HUDEP-2 (cell line): Measurements from ENCODE around the gene EXD3.
A peak's percentile ranks its signal among the peaks of the same experiment; 100 is the strongest.
"Not testable (repeated sequence)": the region's sequence is repeated elsewhere in the genome, so short reads cannot be mapped to it uniquely, and the experiment has no call there.

ENCODE experiments used
- DNase-seq, 76 experiments: peaks; one replicate each; lab custom pipeline; 2025; ENCODE audit not compliant: unreplicated experiment in 76 of 76; lab: John Stamatoyannopoulos, UW

The EXD3 gene

DNA sequence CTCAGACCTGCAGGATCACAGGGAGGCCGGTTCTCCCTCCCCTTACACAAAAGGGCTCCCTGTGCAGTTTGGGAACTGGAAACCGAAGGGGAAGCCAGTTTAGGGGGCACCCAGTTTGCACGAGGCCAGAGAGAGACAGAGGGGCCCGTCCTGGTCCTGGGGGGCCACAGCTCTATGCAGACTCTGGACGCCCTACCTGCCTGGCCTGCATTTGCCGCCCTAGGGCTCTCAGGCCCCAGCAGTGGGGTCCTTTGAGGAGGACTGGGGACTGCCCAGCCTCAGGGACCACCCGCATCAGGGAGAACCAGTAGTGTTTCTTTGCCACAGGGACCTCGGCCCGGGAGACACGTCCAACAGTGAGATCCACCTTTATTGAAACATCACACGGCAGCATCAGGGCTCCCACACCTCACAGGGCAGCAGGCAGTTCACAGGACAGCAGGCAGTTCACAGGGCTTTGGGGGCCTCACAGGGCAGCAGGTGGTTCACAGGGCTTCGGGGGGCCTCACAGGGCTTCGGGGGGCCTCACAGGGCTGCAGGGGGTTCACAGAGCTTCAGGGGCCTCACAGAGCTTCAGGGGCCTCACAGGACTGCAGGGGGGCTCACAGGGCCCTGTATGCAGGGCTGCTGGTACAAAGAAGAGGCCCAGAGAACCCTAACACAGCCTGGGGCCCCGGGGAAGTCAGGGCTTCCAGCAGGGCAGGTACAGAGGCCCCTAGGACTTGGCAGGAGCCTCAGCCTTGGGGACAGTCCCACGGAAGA, 36.8 kb upstream of the EXD3 start:
- peak in 7 of 76 experiments; percentile 3 to 77 (median 24) for DNase-seq

GRCh38 chr9:137459152-137459600, 36.2 kb upstream of the EXD3 start, which contains the start of gene NSMF:
Gene NSMF, minus strand, starts transcription at chr9:137459334. Its CDS starts 232 bp downstream, at chr9:137459102.
- DNase-seq: peak in 73 of 76 experiments; percentile 25 to 93 (median 83)

DNA sequence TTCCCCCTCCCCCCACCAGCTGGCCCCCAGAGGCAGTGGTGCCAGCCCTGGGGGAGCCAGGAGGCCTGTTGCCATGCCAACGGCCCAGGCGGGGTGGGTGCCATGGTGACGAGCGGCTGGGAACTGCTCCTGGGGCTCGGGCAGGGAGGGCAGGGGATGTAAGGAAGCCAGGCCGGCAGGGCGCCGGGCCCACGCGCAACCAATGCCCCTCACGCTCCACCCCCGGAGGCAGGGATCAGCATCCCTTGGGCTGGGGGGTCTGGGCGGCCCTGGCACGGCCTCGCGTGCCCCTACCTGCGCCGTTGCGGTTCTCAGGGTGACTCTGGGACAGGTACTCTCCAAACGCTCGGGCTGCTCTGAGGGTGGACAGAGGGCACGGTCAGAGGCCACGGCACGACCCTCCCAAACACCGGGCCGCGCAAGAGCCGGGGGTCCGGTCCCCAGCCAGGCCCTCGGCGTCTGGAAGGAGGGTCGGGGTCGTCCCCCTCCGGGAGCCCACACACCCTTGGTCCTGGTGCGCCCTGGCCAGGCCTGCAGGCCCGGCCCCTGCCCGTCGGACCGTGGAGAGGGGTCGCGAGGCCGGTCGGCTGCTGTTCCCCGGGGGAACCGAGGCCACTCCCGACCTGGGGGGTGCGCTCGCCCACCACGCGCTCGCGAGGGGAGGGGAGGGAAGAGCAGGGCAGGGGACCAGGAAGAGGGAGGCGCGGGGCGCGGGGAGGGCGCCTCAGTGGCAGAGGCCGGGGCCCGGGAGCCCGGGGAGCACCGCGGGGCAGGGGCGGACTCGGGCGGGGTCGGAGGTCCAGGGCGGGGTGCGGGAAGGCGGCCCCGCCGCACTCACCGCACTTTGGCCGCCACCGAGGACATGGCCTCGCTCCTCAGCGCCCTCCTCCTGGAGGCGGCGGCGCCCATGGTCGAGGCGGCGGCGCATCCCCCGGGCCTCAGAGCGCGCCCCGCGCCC, 35.5 kb upstream of the EXD3 start:
- no peak for DNase-seq

- no peak for DNase-seq
These were observed 34.6 kb upstream of the EXD3 start for GRCh38 chr9:137457406-137458193.

DNA sequence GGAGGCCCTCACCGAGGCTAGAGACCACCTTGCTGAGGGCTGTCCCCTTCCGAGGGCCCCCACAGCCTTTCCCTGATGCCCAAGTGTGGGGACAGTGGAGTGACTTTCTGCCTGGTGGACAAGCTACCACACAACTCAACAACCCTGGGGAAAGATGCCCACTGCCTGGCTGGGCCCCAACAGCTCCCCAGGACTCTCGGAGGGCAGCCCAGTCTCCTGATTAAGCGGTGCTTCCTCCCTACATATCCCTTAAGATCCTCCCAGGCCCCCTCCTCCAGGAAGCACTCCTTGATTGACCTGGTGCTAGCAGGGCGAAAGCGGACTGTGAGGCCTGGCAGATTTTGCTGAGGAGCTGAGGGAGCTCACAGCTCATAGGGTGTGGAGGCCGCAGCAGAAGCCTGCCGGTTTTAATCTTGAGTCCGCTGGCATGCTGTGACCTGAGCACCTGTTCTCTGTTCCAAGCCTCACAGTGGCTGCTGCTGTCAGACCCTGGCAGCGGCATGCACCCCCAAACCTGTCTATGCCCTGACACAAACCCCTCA, 34.0 kb upstream of the EXD3 start:
- no peak for DNase-seq

DNA sequence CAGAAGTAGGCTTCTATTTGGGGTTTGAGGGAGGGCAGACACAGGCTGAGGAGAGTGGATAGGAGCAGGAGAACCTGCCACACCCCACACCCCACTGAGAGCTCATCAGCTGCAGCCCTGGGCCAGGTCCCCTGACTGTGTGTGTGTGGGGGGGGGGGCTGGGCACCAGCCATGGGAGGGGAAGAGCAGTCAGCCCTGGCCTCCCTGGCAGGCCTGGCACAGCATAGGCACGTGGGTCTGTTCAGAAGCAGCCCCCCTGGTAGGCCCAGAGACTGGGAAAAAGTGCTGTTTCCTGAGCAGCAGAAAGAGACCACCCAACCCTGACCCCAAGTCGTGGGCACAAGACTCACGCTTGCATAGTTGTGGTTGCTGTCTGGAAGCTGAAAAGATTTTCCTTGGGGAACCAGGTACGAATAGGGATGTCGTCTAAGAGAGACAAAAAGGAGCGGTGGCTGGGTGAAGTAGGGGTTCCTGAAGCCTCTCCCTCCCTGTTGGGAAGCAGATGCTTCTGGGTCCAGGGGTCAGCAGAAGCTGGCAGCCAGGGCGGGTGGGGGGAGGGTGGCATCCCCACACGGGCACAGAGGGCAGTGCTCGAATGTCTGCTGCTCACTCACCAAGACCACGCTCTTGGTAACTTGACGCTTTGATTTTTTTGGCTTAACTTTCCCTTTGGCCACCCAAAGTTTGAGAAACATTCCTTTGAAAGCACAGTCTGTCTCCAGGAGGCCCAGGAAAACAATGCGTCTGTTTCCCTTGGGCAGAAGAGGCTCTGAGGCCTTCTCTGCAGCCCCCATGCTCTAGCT, 33.3 kb upstream of the EXD3 start:
- DNase-seq: peak in 3 of 76 experiments; percentile 7 to 23 (median 18)

DNA sequence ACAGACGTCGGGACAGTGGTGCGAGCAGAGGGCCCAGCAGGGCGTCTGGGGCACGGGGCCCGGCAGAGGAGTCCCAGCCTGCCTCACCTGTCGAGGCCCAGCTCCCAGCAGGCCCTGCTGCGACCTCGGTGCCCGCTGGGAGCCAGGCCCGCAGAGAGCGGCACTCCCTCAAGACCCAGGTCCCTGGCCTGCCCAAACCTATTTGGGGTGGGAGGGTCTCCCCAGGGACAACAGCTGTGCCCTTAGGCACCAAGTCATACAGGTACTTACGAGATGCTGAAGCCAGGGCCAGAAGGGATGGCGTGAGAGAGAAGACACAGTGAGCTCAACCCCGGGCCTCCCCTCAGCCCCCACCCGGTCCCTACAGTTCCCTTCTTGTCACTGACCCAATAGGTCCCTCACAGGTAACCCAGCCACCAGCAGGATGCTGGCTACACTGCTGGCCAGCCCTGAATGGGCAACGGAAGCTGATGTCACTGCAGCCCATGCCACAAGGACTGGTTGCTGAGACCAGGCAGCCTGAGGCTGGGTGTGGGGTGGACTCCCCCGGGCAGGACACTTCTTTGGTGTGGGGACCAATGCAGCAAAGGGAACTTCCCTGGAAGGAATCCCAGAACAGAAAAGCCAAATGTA, 32.5 kb upstream of the EXD3 start:
- DNase-seq: no peak

- DNase-seq: peak in 6 of 76 experiments; percentile 17 to 42 (median 36)
These were observed 31.8 kb upstream of the EXD3 start for GRCh38 chr9:137454597-137455358.

DNA sequence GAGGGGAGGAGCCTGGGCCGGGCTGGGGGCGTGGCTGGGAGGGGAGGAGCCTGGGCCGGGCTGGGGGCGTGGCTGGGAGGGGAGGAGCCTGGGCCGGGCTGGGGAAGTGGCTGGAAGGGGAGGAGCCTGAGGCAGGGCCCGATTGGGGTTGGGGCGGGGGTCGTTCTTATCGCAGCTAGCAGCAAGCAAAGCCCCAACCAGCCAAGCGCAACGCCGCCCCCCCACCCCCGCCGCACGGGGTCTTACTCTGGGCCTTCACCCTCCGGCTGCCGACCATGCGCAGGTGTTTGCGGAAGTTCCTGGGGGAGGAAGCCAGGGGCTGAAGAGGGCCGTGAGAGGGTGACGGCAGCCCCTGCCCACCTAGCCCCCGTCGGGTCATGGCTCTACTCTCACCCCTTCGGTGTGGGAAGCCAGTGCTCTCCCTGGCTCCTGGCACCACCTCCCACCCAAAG, 31.2 kb upstream of the EXD3 start:
- DNase-seq: peak in 20 of 76 experiments; percentile 11 to 73 (median 48)

DNA sequence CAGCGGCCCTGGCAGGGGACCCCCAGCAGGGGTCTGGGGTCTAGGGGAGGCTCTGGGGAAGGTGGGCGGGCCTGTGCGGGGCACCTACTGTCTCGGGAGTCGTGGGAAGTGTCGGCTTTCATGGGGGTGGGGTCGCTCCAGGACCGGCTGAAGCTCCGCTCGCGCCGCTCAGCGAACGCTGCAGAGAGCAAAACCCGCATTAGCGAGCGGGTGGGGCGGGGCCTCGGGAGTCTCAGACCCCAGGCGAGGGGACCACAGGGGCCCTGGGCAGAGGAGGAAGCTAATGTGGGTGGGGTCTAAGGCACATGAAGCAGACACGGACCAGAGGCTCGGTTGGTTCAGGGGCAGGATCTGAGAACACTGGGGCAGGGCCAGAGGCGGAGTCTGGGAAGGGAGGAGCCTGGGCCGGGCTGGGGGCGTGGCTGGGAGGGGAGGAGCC, 30.7 kb upstream of the EXD3 start:
- DNase-seq: peak in 55 of 76 experiments; percentile 8 to 73 (median 47)

DNA sequence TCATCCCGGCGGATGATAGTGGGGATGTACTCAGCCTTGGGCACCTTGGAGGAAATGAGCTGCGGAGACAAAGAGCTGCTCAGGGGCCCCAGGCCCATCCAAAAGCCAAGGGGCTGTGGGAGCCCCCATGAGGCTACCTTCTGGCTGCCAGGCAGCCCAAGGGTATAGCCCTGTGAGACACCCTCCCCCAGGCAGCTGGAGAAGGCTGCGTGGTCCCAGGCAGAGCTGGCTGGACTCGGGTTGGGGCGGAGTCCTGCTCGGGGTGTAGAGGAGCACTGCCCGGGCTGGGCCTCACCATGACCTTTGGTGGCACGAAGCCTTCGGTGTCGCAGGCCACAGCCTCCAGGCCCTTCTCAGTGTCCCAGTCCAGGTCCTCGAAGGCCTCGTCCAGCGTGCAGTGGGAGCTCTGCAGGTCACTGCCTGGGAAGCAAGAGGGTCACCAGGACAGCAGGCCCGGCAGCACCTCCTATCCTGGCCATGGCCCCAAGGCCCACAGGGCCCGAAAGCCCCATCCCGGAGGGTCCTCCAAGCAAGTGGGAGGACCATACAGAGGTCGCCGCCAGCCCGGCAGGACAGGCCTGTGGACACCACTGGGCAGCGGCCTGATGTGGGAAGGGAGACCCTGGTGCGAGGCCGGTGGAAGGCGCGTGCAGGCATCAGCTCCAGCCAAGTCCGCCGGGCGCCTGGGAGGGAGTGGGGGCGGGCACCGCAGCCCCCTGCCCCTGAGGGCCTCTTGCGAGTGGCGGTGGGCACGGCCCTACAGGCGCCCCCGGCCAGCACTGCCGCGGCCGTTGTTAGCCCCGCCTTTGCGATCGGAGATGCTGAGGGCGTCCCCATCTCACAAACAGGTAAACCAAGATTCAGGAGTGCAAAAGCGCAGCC, 30.0 kb upstream of the EXD3 start:
- DNase-seq: no peak

GRCh38 chr9:137452006-137452760, 29.2 kb upstream of the EXD3 start:
- no peak for DNase-seq

DNA sequence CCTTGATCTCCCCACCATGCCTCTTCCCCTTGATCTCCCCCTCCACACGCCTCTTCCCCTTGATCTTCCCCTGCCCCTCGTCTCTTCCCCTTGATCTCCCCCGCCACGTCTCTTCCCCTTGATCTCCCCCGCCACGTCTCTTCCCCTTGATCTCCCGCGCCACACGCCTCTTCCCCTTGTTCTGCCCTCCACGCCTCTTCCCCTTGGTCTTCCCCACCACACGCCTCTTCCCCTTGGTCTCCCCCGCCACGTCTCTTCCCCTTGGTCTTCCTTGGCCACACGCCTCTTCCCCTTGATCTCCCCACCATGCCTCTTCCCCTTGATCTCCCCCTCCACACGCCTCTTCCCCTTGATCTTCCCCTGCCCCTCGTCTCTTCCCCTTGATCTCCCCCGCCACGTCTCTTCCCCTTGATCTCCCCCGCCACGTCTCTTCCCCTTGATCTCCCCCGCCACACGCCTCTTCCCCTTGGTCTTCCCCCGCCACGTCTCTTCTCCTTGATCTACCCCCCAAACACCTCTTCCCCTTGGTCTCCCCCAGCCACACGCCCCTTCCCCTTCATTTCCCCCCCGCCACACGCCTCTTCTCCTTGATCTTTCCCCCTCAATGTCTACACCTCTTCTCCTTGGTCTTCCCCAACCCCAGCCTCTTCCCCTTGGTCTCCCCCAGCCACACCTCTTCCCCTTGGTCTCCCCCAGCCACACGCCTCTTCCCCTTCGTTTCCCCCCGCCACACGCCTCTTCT, 28.5 kb upstream of the EXD3 start:
- not testable (repeated sequence) for DNase-seq

DNA sequence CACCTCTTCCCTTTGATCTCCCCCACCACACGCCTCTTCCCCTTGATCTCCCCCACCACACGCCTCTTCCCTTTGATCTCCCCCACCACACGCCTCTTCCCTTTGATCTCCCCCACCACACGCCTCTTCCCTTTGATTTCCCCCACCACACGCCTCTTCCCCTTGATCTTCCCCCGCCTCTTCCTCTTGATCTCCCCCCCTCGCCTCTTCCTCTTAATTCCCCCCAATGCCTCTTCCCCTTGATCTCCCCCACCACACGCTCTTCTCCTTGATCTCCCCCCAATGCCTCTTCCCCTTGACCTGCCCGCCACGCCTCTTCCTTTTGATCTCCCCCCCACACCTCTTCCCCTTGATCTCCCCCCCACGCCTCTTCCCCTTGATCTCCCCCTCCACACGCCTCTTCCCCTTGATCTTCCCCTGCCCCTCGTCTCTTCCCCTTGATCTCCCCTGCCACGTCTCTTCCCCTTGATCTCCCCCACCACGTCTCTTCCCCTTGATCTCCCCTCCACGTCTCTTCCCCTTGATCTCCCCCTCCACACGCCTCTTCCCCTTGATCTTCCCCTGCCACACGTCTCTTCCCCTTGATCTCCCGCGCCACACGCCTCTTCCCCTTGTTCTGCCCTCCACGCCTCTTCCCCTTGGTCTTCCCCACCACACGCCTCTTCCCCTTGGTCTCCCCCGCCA, 27.7 kb upstream of the EXD3 start:
- DNase-seq: not testable (repeated sequence)

- DNase-seq: peak in 19 of 76 experiments; percentile 7 to 61 (median 24)
These were observed 27.1 kb upstream of the EXD3 start for GRCh38 chr9:137449931-137450538.
